Fibroblast of skin of back (primary cell): ENCODE data around the gene STOML3.

Experiments
- DNase-seq: peaks from one replicate; pipeline ENCODE4 v3.0.0-alpha.2; 2013

Gene STOML3

DNA sequence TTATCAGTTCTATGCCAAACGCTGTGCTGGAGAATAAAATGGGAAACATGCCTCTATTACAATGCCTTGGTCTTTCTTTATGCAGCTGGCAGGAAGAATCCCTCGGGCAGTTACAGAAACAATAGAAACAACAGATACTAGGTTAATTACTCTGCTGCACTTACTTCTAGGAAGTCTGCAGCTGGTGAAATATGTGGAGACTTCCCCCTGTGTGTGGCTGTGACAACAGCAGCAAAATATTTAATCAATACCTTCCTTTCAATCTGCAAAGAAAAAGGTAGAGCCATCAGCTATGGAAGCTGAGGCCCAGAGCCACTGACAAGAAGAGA is 9.9 kb downstream of the STOML3 start:
- no peak for DNase-seq

DNA sequence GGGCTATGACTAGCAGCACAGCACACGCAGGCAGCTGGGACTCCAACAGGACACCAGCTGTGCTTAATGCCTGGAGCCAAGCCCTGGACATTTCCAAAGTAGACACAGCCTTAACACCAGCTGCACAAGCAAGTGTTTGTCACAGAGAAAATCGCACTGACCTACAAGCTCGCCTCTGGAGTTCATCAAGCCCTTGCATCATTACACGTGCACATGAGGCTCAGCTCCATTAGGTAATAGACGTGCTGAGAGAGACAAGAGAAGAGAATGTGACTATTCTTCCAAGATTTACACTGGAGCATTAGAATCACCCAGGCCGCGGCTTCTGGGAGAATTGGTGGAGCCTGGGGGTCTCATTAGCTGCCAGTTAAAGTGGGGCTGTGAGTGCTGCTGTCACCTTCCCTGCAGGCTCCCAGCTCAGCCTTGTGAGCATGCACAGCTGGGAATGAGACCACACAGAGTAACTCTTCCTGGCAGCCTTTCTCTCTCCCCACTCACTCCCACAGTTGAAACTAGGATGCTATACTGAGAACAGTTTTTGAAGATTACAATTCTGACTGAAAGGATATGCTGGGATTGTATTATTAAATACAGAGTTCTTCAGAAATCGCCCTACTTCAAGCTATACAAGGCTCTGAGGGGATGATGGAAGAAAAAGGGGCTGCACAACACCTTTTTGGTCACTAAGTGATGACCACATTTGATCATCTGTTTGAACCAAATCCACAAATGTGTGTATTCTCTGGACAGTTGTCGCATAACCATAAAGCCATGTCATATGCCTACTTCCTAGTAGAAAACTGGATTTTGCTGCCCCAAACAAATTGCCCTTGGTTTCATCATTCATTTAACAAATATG is 10.5 kb downstream of the STOML3 start:
- no peak for DNase-seq

DNA sequence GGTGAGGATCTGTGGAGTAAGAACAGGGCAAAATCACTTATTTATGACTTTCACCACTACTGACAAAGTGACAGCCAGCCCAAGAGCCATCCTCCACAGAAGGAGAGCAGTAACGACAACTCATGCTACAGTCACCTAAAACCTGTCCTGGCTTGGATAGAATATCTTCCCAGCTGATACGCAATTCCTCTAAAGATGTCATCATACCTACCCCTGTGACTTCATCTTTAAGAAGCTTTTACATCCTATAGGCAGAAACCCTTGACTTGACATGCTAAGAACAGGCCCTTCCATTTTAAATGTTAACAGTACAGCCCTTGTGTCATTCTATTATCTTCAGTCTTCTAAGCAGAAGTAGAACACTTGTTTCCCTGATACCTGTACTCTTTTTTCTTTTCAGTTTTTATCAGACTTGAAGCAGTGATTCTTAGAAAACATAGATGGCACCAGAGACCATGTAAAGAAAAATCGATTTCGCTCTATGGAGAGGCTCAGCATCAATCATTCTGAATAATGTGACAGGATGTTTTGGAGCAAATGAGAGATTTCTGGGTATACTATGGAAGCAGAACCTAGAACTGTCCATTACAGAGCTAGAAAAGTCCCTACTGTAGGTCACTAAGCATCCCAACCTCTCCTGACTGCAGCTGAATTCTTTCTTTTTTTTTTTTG is 20.1 kb downstream of the STOML3 start:
- DNase-seq, result no peak

DNA sequence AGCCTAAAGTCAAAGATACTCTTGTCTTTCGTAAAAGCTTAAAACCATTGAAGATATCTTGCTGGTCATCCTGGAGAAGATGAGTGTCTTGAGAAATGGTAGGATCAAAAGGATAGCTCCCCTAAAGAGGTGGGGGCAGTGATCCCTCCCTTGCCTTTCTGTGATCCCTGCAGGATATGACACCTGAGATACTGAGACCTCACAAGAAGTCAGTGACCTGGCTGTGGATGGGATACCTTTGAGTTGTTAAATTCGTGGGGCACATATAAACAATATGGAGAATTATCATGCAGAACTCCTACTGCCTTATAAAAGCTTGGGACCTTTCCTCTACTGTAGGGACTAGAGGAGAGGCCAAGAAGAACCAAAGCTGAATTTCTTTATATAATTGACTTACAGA is 21.4 kb downstream of the STOML3 start:
- no peak for DNase-seq

DNA sequence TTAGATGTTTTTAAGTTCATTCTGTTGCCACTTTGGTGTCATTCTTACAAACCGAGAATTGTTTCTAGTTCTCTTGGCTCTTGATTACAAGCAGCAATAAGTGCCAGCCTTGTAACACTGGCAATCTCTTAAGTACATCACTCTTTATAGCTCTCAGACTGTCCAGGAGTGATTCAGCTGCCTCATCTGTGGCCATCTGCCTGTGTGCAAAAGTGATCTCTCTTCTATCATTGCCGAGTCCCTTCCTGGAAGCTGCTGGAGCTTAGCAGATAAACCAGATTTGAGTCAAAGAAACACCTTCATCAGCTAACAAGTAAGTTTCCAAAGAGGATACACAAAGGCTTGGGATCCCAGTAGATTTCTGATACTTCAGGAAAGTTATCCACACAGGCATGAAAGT is 23.2 kb downstream of the STOML3 start:
- no peak for DNase-seq

DNA sequence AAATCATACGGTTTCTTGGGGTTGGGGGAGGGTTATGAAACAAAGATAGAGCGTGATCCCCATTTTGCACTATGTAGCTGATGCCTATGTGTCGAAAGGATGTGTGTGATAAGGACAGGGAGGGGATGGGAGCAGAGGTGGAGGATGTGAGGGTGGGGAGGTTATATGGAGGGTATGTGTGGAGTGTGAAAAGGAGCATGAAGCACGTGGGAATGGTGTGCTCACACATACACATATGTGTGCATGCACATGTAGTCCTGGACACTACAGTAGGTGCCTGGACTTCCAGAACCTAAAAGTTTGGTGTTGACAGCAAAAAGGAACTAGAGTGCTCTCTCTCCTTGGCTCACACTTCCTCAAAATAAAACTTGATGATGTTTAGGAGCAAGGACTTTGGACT is 25.4 kb downstream of the STOML3 start:
- DNase-seq, result no peak

DNA sequence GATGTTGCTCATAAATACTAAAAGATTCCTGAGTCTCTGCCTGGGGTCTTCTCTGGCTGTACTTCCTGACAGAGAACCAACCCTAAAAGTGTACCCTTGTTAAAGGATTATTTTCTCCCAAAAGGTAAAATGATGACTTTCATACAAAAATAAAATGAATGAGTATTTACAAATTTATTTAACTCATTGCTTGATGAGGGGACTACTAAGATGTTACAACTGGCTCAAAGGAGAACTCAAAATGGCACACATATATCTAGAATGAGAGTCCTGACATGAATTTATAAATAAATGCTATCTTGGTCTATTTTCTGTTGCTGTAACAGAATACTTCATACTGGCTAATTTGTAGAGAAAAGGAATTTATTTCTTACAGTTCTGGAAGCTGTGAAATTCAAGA is 30.5 kb downstream of the STOML3 start:
- no peak for DNase-seq

DNA sequence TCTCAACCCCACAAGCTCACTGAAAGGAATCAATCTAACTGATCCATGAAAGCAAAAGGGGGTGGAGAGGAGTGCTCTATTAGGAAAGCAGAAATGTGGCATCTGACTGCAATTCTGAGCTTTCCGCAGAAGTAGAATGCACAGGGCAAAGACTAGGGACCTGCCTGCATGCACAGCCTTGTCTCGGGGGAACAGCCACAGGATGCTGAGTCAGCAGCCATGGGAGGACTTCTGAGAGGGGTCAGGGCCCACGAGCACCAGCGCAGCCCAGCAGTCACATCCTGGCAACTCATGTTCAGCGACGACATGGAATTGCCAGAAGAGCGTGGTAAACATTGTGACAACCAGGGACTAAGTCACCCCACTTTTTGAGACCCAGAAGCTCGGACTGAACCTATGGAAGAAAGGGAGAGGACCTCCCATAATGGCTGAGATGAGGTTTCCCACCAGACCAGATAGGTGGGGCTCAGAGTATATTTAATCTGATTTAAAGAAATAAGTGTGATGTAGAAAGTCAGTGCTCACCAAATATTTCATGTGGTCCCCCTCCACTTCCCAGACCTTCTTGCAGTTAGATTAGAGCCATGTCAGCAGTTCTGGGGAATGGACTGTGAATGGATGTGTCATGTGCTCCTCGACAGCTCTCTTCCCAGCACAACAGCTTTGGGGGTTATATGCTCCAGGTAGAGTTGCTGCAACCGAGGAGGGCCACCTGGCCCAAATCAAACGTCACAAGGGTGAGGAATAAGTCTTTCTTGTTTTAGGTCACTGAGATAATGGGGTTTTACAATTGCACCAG is 32.6 kb downstream of the STOML3 start:
- DNase-seq, result no peak

DNA sequence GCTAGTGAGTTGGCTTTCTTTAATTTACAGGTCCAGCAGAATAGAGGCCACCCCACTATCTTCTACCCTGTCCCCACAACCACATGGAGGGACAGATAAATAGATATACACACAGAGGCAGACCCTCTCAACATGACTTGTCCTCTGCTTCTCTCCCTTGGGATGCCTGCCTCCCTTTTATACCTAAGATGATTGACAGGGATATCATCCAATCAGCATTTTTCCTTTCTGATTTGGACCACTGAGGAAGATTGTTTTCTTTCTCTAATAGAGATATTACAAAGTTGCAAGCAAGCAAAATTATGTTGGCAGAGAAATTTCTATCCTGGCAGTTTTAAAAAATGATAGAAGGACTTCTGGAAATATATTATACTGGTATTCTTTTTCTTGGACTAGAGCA is 35.8 kb downstream of the STOML3 start:
- DNase-seq, result no peak

DNA sequence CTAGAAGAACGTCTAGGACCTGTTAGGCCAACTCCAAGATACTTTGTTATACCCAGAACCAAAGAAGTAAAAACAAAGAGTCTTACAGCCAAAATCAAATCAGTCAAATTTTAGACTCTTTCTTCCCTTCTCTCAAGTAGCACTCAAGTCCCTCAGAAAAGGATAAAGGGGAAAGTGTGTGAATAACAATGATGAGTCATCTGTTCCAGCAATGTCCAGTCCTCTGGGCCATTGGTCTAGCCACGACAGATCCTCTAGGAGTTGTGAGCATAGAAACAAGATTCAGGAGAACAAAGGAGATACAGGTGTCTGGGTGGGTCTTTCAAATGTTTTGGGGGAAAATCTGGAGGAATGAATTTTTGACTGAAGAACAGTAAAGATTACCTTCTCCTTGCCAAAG is 36.3 kb downstream of the STOML3 start:
- DNase-seq, result no peak

DNA sequence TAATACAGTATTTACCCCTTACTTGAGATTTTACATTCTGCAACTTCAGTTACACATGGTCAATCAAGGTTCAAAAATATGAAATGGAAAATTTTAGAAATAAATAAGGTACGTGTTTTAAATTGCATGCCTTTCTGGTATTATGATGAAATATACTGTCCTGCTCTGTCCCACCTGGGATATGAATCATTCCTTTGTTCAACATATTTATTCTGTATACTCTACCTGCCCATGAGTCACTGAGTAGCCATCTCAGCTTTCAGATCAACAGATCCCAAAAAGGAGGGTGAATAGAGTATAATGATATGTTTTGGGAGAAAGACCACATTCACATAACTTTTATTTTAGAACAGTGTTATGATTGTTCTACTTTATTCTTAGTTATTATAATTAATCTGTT is 37.8 kb downstream of the STOML3 start:
- no peak for DNase-seq

DNA sequence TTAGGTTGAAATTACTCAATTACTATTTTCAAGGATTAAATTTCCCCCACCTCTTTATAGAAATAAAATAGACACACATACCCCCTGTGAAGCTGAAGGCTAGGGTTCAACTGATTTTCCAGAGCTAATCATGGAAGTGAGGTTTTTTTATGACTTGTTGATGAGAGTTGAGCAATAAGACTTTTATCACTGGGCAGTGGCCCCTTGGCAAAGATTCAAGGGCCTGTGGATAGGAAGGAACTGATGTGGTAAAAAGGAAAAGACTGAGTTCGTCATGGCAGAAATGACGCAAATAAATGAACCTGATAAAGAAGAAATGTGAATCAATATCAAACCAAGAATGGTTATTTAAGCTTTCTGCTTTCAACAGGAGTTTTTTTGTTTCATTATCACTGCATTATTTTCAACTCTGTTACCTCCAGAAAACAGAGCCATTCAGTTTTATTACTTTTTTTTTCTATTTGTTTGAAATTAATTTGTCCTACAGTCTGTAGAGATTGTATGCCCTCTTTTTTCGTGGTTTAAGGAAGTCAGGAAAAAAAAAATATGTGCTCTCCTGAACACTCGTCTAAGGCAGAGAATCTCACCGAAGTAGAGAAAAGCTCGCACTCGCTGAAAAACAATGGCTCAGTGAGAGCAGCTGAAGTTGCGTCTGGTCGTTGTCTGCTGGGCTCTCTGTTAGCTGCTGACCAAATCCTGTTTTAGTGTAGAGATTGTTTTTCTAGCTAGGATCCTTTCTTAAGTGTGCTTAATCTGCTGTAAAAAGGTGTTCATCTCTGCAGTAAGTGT is 38.9 kb downstream of the STOML3 start:
- no peak for DNase-seq

DNA sequence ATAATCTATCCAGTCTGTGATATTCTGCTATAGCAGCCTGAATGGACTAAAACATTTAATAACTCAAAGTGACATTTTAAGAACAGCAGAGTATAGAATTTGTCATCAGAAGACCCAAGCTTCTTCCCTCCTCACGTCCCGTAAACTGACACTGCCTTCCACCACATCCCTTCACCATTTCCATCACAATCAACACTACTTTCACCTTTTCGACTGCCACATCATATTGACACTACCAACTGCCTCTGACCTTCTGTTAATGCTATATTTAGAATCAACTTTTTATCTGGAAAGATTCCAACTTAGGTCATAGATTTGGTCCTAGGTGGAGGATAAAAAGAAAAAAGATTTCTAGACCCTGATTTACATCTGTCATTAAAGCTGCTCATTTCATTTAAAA is 39.6 kb downstream of the STOML3 start:
- DNase-seq, result no peak

DNA sequence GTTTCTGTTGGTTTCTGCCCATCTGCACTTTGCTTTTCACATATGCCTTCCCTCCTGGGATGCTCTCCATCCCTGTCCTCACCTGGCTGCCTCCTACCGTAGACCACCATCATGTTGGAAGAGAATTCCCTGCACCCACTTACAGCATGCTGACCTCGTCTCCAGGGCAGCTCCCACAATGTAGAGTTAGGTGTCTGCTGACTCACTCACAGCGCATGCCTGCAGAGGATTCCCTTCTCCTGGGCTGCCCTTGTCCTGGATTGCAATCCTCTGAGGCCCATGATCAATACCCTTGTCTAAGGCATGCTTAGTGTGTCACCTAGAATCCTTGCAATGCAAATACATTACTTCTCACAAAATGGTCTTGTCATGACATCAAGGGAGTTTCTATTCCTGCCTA is 43.6 kb downstream of the STOML3 start:
- DNase-seq, result no peak

DNA sequence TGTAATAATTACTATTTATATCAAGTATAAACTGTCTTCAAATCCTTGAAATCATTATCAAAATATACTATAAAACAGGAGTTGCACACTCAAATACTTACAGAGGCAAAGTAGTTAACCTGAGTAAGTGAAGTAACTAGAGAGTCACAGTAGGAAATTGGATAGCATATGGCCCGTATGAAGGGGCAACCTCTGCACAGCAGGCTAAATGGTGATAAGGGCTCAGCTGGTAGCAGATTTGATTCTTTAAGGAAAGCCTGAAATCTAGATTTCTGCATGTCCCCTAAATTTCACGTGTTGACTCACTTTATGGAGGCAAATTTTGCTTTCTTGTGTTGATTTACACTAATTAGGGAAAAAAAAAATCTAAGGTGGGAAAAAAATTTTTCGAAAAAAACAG is 46.4 kb downstream of the STOML3 start:
- DNase-seq, result no peak

DNA sequence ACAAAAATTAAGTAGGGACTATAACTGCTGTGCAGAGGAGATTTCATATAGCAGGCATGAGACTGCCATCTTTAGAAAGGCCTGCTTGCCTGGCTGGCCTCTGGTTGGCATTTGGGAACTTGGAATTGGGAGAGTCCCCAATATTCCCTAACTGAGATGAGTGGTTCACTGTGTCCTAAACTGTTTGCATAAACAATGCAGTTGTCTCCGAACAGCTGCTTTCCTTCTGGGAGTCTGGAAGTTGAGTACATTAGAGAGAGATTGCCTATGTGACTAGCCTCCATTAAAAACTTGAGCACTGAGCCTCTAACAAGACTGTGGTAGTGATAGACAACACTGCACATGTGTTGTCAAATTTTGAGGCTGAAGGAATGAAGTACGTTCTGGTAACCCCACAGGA is 47.4 kb downstream of the STOML3 start:
- no peak for DNase-seq

DNA sequence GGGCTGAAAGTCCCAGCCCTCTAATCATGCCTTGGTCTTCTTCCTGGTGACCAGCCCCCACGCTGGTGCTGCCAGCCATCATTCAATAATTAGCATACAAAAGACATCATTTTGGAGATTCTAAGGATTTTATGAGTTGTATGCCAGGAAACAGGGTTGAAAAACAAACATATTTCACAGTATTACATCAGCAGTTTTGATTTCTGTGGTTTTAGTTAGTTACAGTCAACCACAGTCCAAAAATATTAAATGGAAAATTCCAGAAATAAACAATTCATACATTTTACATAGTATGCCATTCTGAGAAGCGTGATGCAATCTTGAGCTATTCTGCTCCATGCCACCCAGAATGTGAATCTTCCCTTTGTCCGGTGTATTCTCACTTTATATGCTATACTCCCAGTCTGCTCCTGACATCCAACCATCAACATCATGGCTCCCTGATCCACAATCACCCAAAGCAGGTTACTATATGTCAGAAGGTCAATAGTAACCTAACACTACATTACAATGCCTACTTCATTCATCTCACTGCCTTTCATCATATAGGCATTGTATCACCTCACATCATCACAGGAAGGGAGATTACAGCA is 49.2 kb downstream of the STOML3 start:
- peak; percentile 40 for DNase-seq

DNA sequence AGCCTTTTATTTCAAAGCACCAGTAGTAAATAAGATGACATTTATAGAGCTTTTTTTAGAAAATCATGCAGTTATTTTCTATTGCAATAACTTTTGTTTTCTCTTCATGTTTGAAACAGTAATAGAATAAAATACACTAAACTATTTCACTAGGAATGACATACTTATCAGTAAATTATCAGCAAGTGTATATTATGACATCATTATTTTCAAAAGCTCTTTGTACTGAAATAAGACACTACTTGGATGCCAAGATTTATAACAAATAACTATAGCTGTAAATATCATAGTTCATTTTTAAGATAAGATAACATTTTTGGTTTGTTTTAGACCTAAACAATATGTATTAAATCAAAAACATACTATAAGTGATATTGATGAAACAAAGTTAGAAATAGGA is 56.8 kb downstream of the STOML3 start:
- DNase-seq, result no peak

DNA sequence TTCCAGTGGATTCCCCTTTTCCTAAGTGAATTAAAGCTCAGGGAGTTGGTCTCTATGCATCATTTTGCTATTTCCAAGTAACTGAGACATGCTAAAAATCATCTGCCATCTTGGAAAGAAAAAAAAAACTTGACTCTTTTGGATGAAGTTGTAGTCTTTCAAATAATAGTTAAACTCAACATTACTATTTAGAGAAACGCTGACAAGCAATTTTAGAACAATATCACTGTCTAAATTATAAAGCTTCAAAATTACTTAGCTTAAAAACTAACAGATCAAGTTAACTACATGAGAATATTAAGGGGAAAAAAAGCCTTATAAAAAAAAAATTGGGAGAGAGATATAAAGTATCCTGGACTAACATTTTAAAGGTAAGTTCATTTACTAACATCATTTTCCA is 68.5 kb downstream of the STOML3 start:
- no peak for DNase-seq

DNA sequence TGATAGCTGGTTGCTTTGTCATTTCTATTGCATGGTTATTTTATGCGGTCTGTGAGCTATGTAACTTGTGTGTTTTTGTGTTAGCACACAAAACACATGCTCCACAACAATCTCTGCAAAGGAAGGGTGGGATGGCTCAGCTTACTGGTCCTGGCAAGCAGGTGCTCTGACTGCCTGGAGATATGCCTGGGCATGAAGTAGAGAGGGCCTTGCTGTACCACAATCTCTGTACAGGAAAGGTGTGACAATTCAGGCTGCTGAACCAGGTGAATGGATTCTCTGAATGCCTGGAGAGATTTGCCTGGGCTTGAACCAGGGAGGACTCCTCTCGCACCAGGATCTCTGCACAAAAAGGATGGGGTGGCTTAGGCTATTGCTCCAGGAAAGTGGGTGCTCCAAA is 69.5 kb downstream of the STOML3 start:
- DNase-seq, result no peak
